Endothelial cell of umbilical vein (primary cell): Measurements from ENCODE around the gene FLNB. TPM values are rescaled to one million over a fixed set of nuclear protein-coding genes. Genes with fewer than 3 reads are reported as not detected.

Source experiments
- BruUV-seq: library from RNA; stranded (reverse); fragments of 400-500 nt; replicated peaks from 2 replicates; lab custom pipeline; 2021; lab: Mats Ljungman, UMichigan
- CTCF ChIA-PET: fragments of 300-600, 350-600 bp; sonication (Branson Sonifier 250); formaldehyde crosslinking; loops from one replicate; lab custom pipeline; 2021; ENCODE audit warnings: antibody characterized with exemption, inconsistent platforms; lab: Charles Lee
- POLR2A ChIA-PET: fragments of 300-600, 350-600 bp; sonication (Branson Sonifier 250); formaldehyde crosslinking; loops from one replicate; lab custom pipeline; 2021; ENCODE audit warnings: antibody characterized with exemption, inconsistent platforms; lab: Charles Lee
- DNase-seq: peaks from one replicate; pipeline ENCODE4 v3.0.0-alpha.2; 2011; ENCODE audit warnings: low read depth, low spot score
- FAIRE-seq: peaks from 2 replicates; lab custom pipeline; 2011; peaks lifted over from hg19 to GRCh38; lab: Jason Lieb, UNC
- H2AFZ ChIP-seq: 2 replicates; pipeline ENCODE4 v1.6.0; 2012; ENCODE audit warnings: low read depth, low read length, control low read depth, inconsistent platforms
- H3K27ac ChIP-seq: 2 replicates; pipeline ENCODE4 v1.5.1; 2011; ENCODE audit warnings: low read depth, mild to moderate bottlenecking, control low read depth, low read length, moderate library complexity; ENCODE audit not compliant: insufficient read depth
- H3K27me3 ChIP-seq, 2 experiments: 2 replicates each; pipeline versions ENCODE4 v1.6.0 to v1.6.1; 2011; ENCODE audit warnings: low read length in 2 of 2, mixed read lengths in 1 of 2; ENCODE audit not compliant: control insufficient read depth in 2 of 2, insufficient read depth in 2 of 2
- H3K36me3 ChIP-seq, 2 experiments: 2 replicates in 1 of 2; 3 replicates in 1 of 2; pipeline ENCODE4 v1.5.1; 2011; ENCODE audit warnings: low read length in 2 of 2, mild to moderate bottlenecking in 1 of 2, moderate library complexity in 1 of 2; ENCODE audit not compliant: control insufficient read depth in 2 of 2, insufficient read depth in 2 of 2; ENCODE audit errors: extremely low read depth in 1 of 2
- H3K4me1 ChIP-seq: 3 replicates; pipeline ENCODE4 v1.5.1; 2011; ENCODE audit warnings: mild to moderate bottlenecking, low read length; ENCODE audit not compliant: control insufficient read depth, insufficient read depth; ENCODE audit errors: extremely low read depth
- H3K4me2 ChIP-seq: 2 replicates; pipeline ENCODE4 v1.6.1; 2011; ENCODE audit warnings: low read length, control low read depth, mixed read lengths; ENCODE audit not compliant: insufficient read depth
- H3K4me3 ChIP-seq, 3 experiments: fragments of 200-600 bp in 1 of 3; sonication (generic), shearing (Covaris generic) in 1 of 3; replicated peaks in 1 of 3; 2 replicates each; pipeline ENCODE4 v1.5.1; 2011 to 2016; ENCODE audit warnings: control low read depth in 3 of 3, low read length in 3 of 3, mild to moderate bottlenecking in 2 of 3, inconsistent platforms in 1 of 3, low read depth in 1 of 3, moderate library complexity in 1 of 3; ENCODE audit not compliant: insufficient read depth in 1 of 3
- H3K79me2 ChIP-seq: 2 replicates; pipeline ENCODE4 v1.6.0; 2012; ENCODE audit warnings: low read length, inconsistent platforms; ENCODE audit not compliant: control insufficient read depth, insufficient read depth
- H3K9ac ChIP-seq: replicated peaks from 2 replicates; pipeline ENCODE3; 2011; ENCODE audit warnings: low read length, control low read depth; ENCODE audit not compliant: insufficient read depth; ENCODE audit errors: extremely low read depth
- H3K9me1 ChIP-seq: replicated peaks from 3 replicates; pipeline ENCODE4 v1.6.0; 2011; ENCODE audit warnings: mild to moderate bottlenecking, low read length; ENCODE audit not compliant: control insufficient read depth, insufficient read depth; ENCODE audit errors: extremely low read depth
- H3K9me3 ChIP-seq: replicated peaks from 2 replicates; pipeline ENCODE4 v1.5.1; 2012; ENCODE audit warnings: low read length, inconsistent platforms; ENCODE audit not compliant: control insufficient read depth, insufficient read depth
- H4K20me1 ChIP-seq: replicated peaks from 2 replicates; pipeline ENCODE3; 2011; ENCODE audit warnings: mild to moderate bottlenecking, low read length; ENCODE audit not compliant: control insufficient read depth, insufficient read depth; ENCODE audit errors: extremely low read depth
- EZH2 ChIP-seq: IDR thresholded peaks from 2 replicates; pipeline ENCODE4 v1.6.1; 2012; ENCODE audit warnings: borderline replicate concordance, low read depth, mild to moderate bottlenecking, moderate library complexity, low read length, inconsistent platforms; ENCODE audit not compliant: severe bottlenecking
- FOS ChIP-seq: IDR thresholded peaks from 2 replicates; pipeline ENCODE4 v1.6.1; 2011; ENCODE audit warnings: mild to moderate bottlenecking, low read length, moderate library complexity, borderline replicate concordance; ENCODE audit not compliant: insufficient read depth
- GATA2 ChIP-seq: IDR thresholded peaks from 2 replicates; pipeline ENCODE4 v1.7.0; 2011; ENCODE audit warnings: low read depth, mild to moderate bottlenecking, moderate library complexity, mixed read lengths, low read length; ENCODE audit not compliant: insufficient read length, insufficient read depth
- JUN ChIP-seq: IDR thresholded peaks from 2 replicates; pipeline ENCODE4 v1.6.1; 2011; ENCODE audit warnings: borderline replicate concordance, low read depth; ENCODE audit not compliant: insufficient read length, insufficient read depth
- MYC ChIP-seq: IDR thresholded peaks from one replicate; pipeline ENCODE4 v1.6.1; 2011; ENCODE audit warnings: mild to moderate bottlenecking, low read depth, low read length
- POLR2A ChIP-seq: IDR thresholded peaks from 2 replicates; pipeline ENCODE4 v1.6.1; 2012; ENCODE audit warnings: low read depth, mild to moderate bottlenecking, control low read depth, low read length
- POLR2AphosphoS5 ChIP-seq: IDR thresholded peaks from 2 replicates; pipeline ENCODE4 v1.6.1; 2012; ENCODE audit warnings: low read depth, mild to moderate bottlenecking, control low read depth, low read length, moderate library complexity; ENCODE audit not compliant: insufficient read depth
- dilution Hi-C: fragments of 300-500 bp; cut with MboI; formaldehyde crosslinking; loops from one replicate; pipeline ENCODE4 v1.15.0; 2019; ENCODE audit warnings: low sequenced_read_pairs; ENCODE audit not compliant: extremely low pct_ligation_motif_present
- intact Hi-C: fragments of 100-400 bp; cut with micrococcal nuclease; formaldehyde crosslinking; loops from one replicate; pipeline ENCODE4 v1.10.0; 2022
- polyA plus RNA-seq, 4 experiments: library from polyadenylated mRNA; depleted of rRNA in 3 of 4; stranded (reverse) in 3 of 4; unstranded in 1 of 4; fragments of >200 nt; gene quantifications; 2 replicates each; pipeline versions ENCODE4 v1.2.1 to v1.2.3, GENCODE V29; 2011 to 2012; ENCODE audit warnings: missing spikeins in 1 of 4
- total RNA-seq: library from RNA; stranded (reverse); gene quantifications from 2 replicates; pipeline ENCODE4 v1.2.3, GENCODE V29; 2021
- TF ChIP-seq, protein P1 (sequence below), 2 donors: IDR thresholded peaks; 1 replicate in 1 of 2; 2 replicates in 1 of 2; pipeline ENCODE4 v1.5.1; 2011; ENCODE audit warnings: low read length in 2 of 2, mild to moderate bottlenecking in 2 of 2, moderate library complexity in 2 of 2, control low read depth in 1 of 2, inconsistent platforms in 1 of 2, low read depth in 1 of 2; ENCODE audit not compliant: insufficient read depth in 1 of 2; ENCODE audit errors: extremely low read depth in 1 of 2
- TF ChIP-seq, protein P2 (sequence below): IDR thresholded peaks from 2 replicates; pipeline ENCODE4 v1.6.1; 2011; ENCODE audit not compliant: insufficient read depth, insufficient read length

Gene FLNB
- total and polyA plus RNA-seq, 2 donors (not counting 3 experiments of a cell fraction or from before 2014, with no cell fraction given): 479 to 670 TPM

DNA sequence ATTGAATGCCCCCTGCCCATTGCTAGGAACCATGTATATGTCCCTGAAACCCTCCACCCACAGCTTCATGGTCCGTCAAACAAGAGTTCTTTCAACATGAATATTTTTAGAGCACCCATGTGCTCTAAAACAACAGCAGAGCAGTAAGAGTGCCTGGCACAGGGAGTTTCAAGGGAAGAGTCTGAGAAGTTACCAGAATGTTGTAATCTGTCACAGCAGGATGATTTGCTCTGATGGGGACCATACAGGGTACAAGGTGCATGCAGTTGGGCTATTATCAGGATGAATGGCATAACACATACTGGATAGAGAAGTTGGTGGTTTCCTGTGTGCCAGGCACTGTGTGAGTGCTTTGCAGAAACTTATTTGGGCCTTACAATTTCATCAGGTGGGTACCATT, 27.8 kb upstream of the FLNB start:
- intact Hi-C loops: no loop called here
- ChIA-PET CTCF (no interaction called here), POLR2A (no interaction called here)
- FAIRE-seq (no peak), DNase-seq (no peak)
- Histone ChIP-seq H3K79me2 (no peaks in the 10 kb centered on the region), H2AFZ (no peak overlapping the region), H4K20me1 (no peaks in the 10 kb centered on the region), H3K36me3 (no peaks in the 10 kb centered on the region), H3K27me3 (no peaks in the 10 kb centered on the region), H3K9me3 (no peaks in the 10 kb centered on the region), H3K4me2 (no peak overlapping the region), H3K9ac (no peak overlapping the region), H3K27ac (no peak overlapping the region), H3K9me1 (no peaks in the 10 kb centered on the region), H3K4me1 (peaks cover 17% of the 10 kb centered on the region), H3K4me3 (no peak overlapping the region)
- TF ChIP-seq POLR2AphosphoS5 (no peak), MYC (no peak), EZH2 (no peak), POLR2A (no peak), FOS (no peak), JUN (no peak), GATA2 (no peak)
- TF ChIP-seq, protein P1, sequence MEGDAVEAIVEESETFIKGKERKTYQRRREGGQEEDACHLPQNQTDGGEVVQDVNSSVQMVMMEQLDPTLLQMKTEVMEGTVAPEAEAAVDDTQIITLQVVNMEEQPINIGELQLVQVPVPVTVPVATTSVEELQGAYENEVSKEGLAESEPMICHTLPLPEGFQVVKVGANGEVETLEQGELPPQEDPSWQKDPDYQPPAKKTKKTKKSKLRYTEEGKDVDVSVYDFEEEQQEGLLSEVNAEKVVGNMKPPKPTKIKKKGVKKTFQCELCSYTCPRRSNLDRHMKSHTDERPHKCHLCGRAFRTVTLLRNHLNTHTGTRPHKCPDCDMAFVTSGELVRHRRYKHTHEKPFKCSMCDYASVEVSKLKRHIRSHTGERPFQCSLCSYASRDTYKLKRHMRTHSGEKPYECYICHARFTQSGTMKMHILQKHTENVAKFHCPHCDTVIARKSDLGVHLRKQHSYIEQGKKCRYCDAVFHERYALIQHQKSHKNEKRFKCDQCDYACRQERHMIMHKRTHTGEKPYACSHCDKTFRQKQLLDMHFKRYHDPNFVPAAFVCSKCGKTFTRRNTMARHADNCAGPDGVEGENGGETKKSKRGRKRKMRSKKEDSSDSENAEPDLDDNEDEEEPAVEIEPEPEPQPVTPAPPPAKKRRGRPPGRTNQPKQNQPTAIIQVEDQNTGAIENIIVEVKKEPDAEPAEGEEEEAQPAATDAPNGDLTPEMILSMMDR (IDR thresholded peaks at IDR 0.05; ENCODE audit: extremely low read depth in 1 of 2, insufficient read depth in 1 of 2, low read depth in 1 of 2, low read length in 2 of 2): no peak
- TF ChIP-seq, protein P2, sequence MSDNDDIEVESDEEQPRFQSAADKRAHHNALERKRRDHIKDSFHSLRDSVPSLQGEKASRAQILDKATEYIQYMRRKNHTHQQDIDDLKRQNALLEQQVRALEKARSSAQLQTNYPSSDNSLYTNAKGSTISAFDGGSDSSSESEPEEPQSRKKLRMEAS: no peak
- no TSS peak for BruUV-seq
- dilution Hi-C loops: no loop called here
